Measurements from ENCODE around the gene PCBP3. TPM values are rescaled to one million over a fixed set of nuclear protein-coding genes. Genes with fewer than 3 reads are reported as not detected.

The PCBP3 gene
- total and polyA plus RNA-seq, 2 donors (not counting 3 experiments of a cell fraction or from before 2014, with no cell fraction given): 0.06 to 1.1 TPM

DNA sequence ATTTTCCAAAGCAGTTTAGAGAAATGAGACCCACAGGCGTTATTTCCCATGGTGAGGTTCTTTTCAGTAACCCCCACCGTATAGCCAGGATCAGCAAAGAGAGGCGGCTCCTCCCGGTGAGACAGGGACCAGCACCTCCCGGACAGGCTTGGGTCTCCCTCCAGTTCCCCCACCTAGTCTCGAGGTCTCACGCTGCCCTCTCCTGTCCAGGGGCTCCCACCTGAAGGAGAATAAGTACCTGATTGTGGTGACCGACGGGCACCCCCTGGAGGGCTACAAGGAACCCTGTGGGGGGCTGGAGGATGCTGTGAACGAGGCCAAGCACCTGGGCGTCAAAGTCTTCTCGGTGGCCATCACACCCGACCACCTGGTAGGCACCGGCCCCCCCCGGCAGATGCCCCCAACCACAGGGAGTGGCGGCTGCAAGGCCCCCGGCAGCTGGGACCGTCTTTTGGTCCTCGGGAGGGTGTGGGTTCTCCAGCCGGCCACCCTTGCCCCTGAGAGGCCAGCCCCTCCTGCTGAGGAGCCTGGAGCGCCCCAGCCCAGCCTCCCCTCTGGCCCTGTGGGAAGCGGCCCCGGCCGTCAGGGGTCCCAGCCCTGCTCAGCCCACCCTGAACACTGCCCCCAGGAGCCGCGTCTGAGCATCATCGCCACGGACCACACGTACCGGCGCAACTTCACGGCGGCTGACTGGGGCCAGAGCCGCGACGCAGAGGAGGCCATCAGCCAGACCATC, 343.0 kb downstream of the PCBP3 start:
- no peaks in the 10 kb centered on the region for H3K79me2 ChIP-seq (ENCODE audit: control insufficient read depth, insufficient read depth, low read length)
- no peak overlapping the region for H3K4me3 ChIP-seq (replicated peaks in 1 of 3; ENCODE audit: insufficient read depth in 1 of 3, low read depth in 1 of 3, low read length in 3 of 3)
- H3K9me3 ChIP-seq (replicated peaks; ENCODE audit: control insufficient read depth, insufficient read depth, low read length): no peaks in the 10 kb centered on the region
- no peak overlapping the region for H2AFZ ChIP-seq (ENCODE audit: low read depth, low read length)
- TF ChIP-seq POLR2A (IDR thresholded peaks at IDR 0.05; ENCODE audit: low read depth, low read length): no peak
- TF ChIP-seq POLR2AphosphoS5 (IDR thresholded peaks at IDR 0.05; ENCODE audit: insufficient read depth, low read depth, low read length): no peak
- TF ChIP-seq MYC (IDR thresholded peaks at IDR 0.05; ENCODE audit: low read depth, low read length): no peak
- no peak for TF ChIP-seq FOS (IDR thresholded peaks at IDR 0.05; ENCODE audit: borderline replicate concordance, insufficient read depth, low read length)
- TF ChIP-seq JUN (IDR thresholded peaks at IDR 0.05; ENCODE audit: borderline replicate concordance, insufficient read depth, insufficient read length, low read depth): no peak
- no peak for TF ChIP-seq EZH2 (IDR thresholded peaks at IDR 0.05; ENCODE audit: borderline replicate concordance, low read depth, low read length, severe bottlenecking)
- no peak for TF ChIP-seq GATA2 (IDR thresholded peaks at IDR 0.05; ENCODE audit: insufficient read depth, insufficient read length, low read depth, low read length)
- TF ChIP-seq, protein P1, sequence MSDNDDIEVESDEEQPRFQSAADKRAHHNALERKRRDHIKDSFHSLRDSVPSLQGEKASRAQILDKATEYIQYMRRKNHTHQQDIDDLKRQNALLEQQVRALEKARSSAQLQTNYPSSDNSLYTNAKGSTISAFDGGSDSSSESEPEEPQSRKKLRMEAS (IDR thresholded peaks at IDR 0.05; ENCODE audit: insufficient read depth, insufficient read length): no peak
- TF ChIP-seq, protein P2, sequence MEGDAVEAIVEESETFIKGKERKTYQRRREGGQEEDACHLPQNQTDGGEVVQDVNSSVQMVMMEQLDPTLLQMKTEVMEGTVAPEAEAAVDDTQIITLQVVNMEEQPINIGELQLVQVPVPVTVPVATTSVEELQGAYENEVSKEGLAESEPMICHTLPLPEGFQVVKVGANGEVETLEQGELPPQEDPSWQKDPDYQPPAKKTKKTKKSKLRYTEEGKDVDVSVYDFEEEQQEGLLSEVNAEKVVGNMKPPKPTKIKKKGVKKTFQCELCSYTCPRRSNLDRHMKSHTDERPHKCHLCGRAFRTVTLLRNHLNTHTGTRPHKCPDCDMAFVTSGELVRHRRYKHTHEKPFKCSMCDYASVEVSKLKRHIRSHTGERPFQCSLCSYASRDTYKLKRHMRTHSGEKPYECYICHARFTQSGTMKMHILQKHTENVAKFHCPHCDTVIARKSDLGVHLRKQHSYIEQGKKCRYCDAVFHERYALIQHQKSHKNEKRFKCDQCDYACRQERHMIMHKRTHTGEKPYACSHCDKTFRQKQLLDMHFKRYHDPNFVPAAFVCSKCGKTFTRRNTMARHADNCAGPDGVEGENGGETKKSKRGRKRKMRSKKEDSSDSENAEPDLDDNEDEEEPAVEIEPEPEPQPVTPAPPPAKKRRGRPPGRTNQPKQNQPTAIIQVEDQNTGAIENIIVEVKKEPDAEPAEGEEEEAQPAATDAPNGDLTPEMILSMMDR (IDR thresholded peaks at IDR 0.05; ENCODE audit: extremely low read depth in 1 of 2, insufficient read depth in 1 of 2, low read depth in 1 of 2, low read length in 2 of 2): no peak
- dilution Hi-C loops (cut with MboI; ENCODE audit: extremely low pct_ligation_motif_present, low sequenced_read_pairs) (no loop called here), intact Hi-C loops (cut with micrococcal nuclease) (no loop called here)
- H3K27me3 ChIP-seq (ENCODE audit: control insufficient read depth in 2 of 2, insufficient read depth in 2 of 2, low read length in 2 of 2): no peaks in the 10 kb centered on the region
- ChIA-PET CTCF (interaction anchor here (1.1 kb wide), 1 partner anchor 16 kb away, joined by 3 read pairs; no protein-coding TSS in a partner anchor), POLR2A (no interaction called here)
- H3K27ac ChIP-seq (ENCODE audit: insufficient read depth, low read depth, low read length): no peak overlapping the region
- no peak for DNase-seq (ENCODE audit: low read depth, low spot score)
- no peak overlapping the region for H3K4me2 ChIP-seq (ENCODE audit: insufficient read depth, low read length)
- no peaks in the 10 kb centered on the region for H4K20me1 ChIP-seq (replicated peaks; ENCODE audit: control insufficient read depth, extremely low read depth, insufficient read depth, low read length)
- FAIRE-seq: no peak
- no TSS peak for BruUV-seq (replicated peaks)
- H3K9me1 ChIP-seq (replicated peaks; ENCODE audit: control insufficient read depth, extremely low read depth, insufficient read depth, low read length): no peaks in the 10 kb centered on the region
- H3K9ac ChIP-seq (replicated peaks; ENCODE audit: extremely low read depth, insufficient read depth, low read length): no peak overlapping the region
- peaks cover 5% of the 10 kb centered on the region for H3K4me1 ChIP-seq (ENCODE audit: control insufficient read depth, extremely low read depth, insufficient read depth, low read length)
- H3K36me3 ChIP-seq (ENCODE audit: control insufficient read depth in 2 of 2, extremely low read depth in 1 of 2, insufficient read depth in 2 of 2, low read length in 2 of 2): no peaks in the 10 kb centered on the region

All from endothelial cell of umbilical vein (primary cell).